Cardiac fibroblast (primary cell): ENCODE data around the gene TRIM7.
A peak's percentile ranks its signal among the peaks of the same experiment; 100 is the strongest.

ENCODE experiments used
- DNase-seq, 2 donors: peaks; one replicate each; pipeline versions ENCODE4 v3.0.0 to v3.0.0-alpha.2; 2010; ENCODE audit warnings: low read depth in 2 of 2
- H3K4me3 ChIP-seq, 2 donors: replicated peaks in 1 of 2; 1 replicate in 1 of 2; 2 replicates in 1 of 2; pipeline ENCODE4 v1.5.1; 2011; ENCODE audit warnings: low read depth in 2 of 2, low read length in 2 of 2, mild to moderate bottlenecking in 2 of 2, moderate library complexity in 1 of 2
- CTCF ChIP-seq: IDR thresholded peaks from one replicate; pipeline ENCODE4 v1.5.1; 2011; ENCODE audit warnings: low read depth, mild to moderate bottlenecking, low read length, inconsistent platforms

The TRIM7 gene

GRCh38 chr5:181232593-181232992 lies 27.6 kb upstream of the TRIM7 start:
- H3K4me3 ChIP-seq, result no peak overlapping the region
- no peak for TF ChIP-seq CTCF
- no peak for DNase-seq

- no peak overlapping the region for H3K4me3 ChIP-seq
- no peak for DNase-seq
- no peak for TF ChIP-seq CTCF
Measured at GRCh38 chr5:181231432-181231831, 26.4 kb upstream of the TRIM7 start.

GRCh38 chr5:181230551-181230950 lies 25.6 kb upstream of the TRIM7 start:
- no peak for TF ChIP-seq CTCF
- H3K4me3 ChIP-seq, result no peak overlapping the region
- no peak for DNase-seq

- TF ChIP-seq CTCF, result no peak
- DNase-seq, result no peak
- no peak overlapping the region for H3K4me3 ChIP-seq
Measured at GRCh38 chr5:181229996-181230395, 25.0 kb upstream of the TRIM7 start.

- peak overlapping the region; percentile 89 to 90 for H3K4me3 ChIP-seq
- DNase-seq, result no peak
- TF ChIP-seq CTCF, result no peak
Measured at GRCh38 chr5:181224390-181225229, 19.6 kb upstream of the TRIM7 start.

- peak; percentile 41 to 57 for DNase-seq
- TF ChIP-seq CTCF, result no peak
- H3K4me3 ChIP-seq, result peak overlapping the region; percentile 89 to 90
Measured at GRCh38 chr5:181223729-181224389, 18.9 kb upstream of the TRIM7 start.
